Caco-2 (cell line): Measurements from ENCODE around the gene MARCHF6. TPM values are rescaled to one million over a fixed set of nuclear protein-coding genes. Genes with fewer than 3 reads are reported as not detected.
"Not testable (repeated sequence)": the region's sequence is repeated elsewhere in the genome, so short reads cannot be mapped to it uniquely, and the experiment has no call there.

Experiments used
- BruUV-seq: library from RNA; stranded (reverse); fragments of 400-500 nt; replicated peaks from 2 replicates; lab custom pipeline; 2021; lab: Mats Ljungman, UMichigan
- CTCF ChIA-PET: fragments of 300-600 bp; sonication (Branson Sonifier 250); formaldehyde crosslinking; loops from one replicate; lab custom pipeline; 2022; ENCODE audit warnings: antibody characterized with exemption; lab: Charles Lee
- POLR2A ChIA-PET: fragments of 300-600 bp; sonication (Branson Sonifier 250); formaldehyde crosslinking; loops from one replicate; lab custom pipeline; 2022; ENCODE audit warnings: antibody characterized with exemption; lab: Charles Lee
- DNase-seq, 2 experiments: peaks; one replicate each; pipeline versions ENCODE4 v3.0.0 to v3.0.0-alpha.2; 2020 to 2022
- H3K27me3 ChIP-seq: replicated peaks from 2 replicates; pipeline ENCODE4 v1.6.0; 2011; ENCODE audit warnings: low read length; ENCODE audit not compliant: control insufficient read depth, insufficient read depth
- H3K36me3 ChIP-seq: 2 replicates; pipeline ENCODE4 v1.5.1; 2011; ENCODE audit warnings: low read length; ENCODE audit not compliant: control insufficient read depth, insufficient read depth
- H3K4me1 ChIP-seq: fragments of 250-450 bp; sonication (Bioruptor Pico); 2 replicates; pipeline ENCODE4 v1.5.1; 2020; ENCODE audit warnings: mild to moderate bottlenecking
- H3K4me3 ChIP-seq: 2 replicates; pipeline ENCODE4 v1.5.1; 2011; ENCODE audit warnings: low read depth, mild to moderate bottlenecking, control low read depth, low read length
- H3K9me3 ChIP-seq: fragments of 250-450 bp; sonication (Bioruptor Pico); 2 replicates; pipeline ENCODE4 v1.5.1; 2020; ENCODE audit warnings: mild to moderate bottlenecking, moderate library complexity
- H3K27ac Mint-ChIP-seq: one replicate; pipeline ENCODE4 v1.8.0; 2022; ENCODE audit warnings: mixed read lengths; ENCODE audit not compliant: unreplicated experiment
- H3K27me3 Mint-ChIP-seq: one replicate; pipeline ENCODE4 v1.8.0; 2022; ENCODE audit warnings: mixed read lengths; ENCODE audit not compliant: insufficient read depth, unreplicated experiment
- H3K36me3 Mint-ChIP-seq: one replicate; pipeline ENCODE4 v1.8.0; 2022; ENCODE audit warnings: mild to moderate bottlenecking, mixed read lengths; ENCODE audit not compliant: insufficient read depth, unreplicated experiment
- H3K4me1 Mint-ChIP-seq: one replicate; pipeline ENCODE4 v1.8.0; 2022; ENCODE audit warnings: low read depth, mixed read lengths; ENCODE audit not compliant: unreplicated experiment
- H3K4me3 Mint-ChIP-seq: one replicate; pipeline ENCODE4 v1.8.0; 2022; ENCODE audit warnings: mild to moderate bottlenecking, moderate library complexity, mixed read lengths; ENCODE audit not compliant: unreplicated experiment
- H3K9me3 Mint-ChIP-seq: one replicate; pipeline ENCODE4 v1.8.0; 2022; ENCODE audit warnings: mixed read lengths; ENCODE audit not compliant: unreplicated experiment
- intact Hi-C: fragments of 100-400 bp; cut with micrococcal nuclease; formaldehyde crosslinking; loops from one replicate; pipeline ENCODE4 v1.10.0; 2022; ENCODE audit not compliant: unreplicated experiment
- total RNA-seq: library from RNA; stranded (reverse); gene quantifications from 2 replicates; pipeline ENCODE4 v1.2.3, GENCODE V29; 2022
- TF ChIP-seq, protein P1 (sequence below), 2 experiments: fragments of 200-600 bp in 1 of 2; IDR thresholded peaks; 1 replicate in 1 of 2; 2 replicates in 1 of 2; pipeline versions ENCODE4 v1.5.1 to v1.8.0; 2011 to 2022; ENCODE audit warnings: antibody characterized with exemption in 1 of 2, control low read depth in 1 of 2, inconsistent platforms in 1 of 2, low read depth in 1 of 2, low read length in 1 of 2, mild to moderate bottlenecking in 1 of 2, moderate library complexity in 1 of 2; ENCODE audit not compliant: insufficient read depth in 1 of 2, severe bottlenecking in 1 of 2, unreplicated experiment in 1 of 2

Gene MARCHF6
- total RNA-seq, 1 experiment from 2014 or later = 123 TPM

DNA sequence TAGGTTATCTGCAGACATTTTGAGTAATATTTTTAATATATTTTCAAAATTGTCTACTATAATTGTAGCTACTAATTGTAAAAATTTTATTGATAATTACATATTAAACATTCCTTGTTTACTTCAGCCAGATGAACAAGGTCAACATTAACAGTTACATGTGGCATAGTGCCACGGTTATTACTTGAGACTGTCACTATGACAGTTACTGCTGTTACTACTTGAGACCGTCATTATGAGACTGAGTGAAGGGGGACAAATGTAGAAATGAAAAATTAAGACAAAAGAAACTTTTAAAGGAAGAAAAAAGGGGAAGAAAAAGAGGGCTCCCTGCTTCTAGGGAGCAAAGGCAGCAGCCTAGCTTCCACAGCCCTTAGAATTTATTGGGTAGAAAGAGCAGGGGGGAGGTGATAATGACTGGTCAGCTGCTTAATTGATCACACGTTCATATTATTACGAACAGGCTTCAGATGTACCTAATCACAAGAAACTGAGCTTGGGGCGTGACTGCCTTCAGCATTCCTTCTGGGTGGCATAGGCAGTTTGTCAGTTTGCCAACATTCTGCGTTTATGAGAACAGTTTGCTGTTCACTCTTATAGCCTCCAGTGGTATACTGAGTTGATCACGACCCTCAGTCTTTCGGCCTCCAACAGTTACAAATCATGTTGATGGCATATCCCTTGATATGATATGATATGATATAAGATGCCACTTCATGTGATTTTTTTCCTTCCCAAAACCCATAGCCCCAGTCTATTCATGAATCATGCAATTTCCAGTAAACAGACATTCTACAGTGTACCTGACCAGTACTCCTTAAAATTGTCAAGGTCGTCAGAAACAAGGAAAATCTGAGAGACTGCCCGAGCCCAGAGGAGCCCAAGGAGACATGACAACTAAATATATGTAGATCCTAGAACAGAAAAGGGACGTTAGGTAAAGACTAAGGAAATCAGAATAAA is 13.1 kb downstream of the MARCHF6 start:
- ChIA-PET CTCF (no interaction called here), POLR2A (no interaction called here)

DNA sequence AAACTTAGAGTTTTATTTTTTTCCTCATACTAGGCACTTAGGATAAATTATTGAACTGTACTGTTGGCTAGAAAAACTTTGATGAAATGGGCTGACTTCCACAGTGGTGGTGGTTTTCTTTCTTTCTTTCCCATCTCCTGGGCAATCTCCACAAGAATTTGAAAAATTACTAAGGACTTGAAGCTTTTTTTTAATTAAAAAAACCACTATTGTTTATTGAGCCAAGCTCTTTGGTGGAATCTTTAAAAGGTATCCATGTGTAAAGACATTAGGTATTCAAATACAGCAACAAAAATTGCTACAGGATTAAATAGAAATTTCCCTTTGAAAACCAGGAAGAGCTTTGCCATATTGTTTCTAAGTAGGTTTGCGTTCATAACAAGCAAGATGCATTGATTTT is 14.1 kb downstream of the MARCHF6 start:
- Mint-ChIP-seq H3K27ac (no peak overlapping the region), H3K27me3 (no peaks in the 10 kb centered on the region), H3K36me3 (peaks cover 7% of the 10 kb centered on the region), H3K9me3 (no peaks in the 10 kb centered on the region), H3K4me1 (peaks cover 6% of the 10 kb centered on the region), H3K4me3 (no peak overlapping the region)
- H3K36me3 ChIP-seq = no peaks in the 10 kb centered on the region
- H3K4me3 ChIP-seq = no peak overlapping the region
- H3K27me3 ChIP-seq = no peaks in the 10 kb centered on the region
- H3K9me3 ChIP-seq = no peaks in the 10 kb centered on the region
- no peaks in the 10 kb centered on the region for H3K4me1 ChIP-seq
- ChIA-PET CTCF (no interaction called here), POLR2A (no interaction called here)
- BruUV-seq = no TSS peak
- intact Hi-C loops = no loop called here
- DNase-seq = no peak
- TF ChIP-seq, protein P1, sequence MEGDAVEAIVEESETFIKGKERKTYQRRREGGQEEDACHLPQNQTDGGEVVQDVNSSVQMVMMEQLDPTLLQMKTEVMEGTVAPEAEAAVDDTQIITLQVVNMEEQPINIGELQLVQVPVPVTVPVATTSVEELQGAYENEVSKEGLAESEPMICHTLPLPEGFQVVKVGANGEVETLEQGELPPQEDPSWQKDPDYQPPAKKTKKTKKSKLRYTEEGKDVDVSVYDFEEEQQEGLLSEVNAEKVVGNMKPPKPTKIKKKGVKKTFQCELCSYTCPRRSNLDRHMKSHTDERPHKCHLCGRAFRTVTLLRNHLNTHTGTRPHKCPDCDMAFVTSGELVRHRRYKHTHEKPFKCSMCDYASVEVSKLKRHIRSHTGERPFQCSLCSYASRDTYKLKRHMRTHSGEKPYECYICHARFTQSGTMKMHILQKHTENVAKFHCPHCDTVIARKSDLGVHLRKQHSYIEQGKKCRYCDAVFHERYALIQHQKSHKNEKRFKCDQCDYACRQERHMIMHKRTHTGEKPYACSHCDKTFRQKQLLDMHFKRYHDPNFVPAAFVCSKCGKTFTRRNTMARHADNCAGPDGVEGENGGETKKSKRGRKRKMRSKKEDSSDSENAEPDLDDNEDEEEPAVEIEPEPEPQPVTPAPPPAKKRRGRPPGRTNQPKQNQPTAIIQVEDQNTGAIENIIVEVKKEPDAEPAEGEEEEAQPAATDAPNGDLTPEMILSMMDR (IDR thresholded peaks at IDR 0.05; ENCODE audit: insufficient read depth in 1 of 2, low read depth in 1 of 2, low read length in 1 of 2, severe bottlenecking in 1 of 2, unreplicated experiment in 1 of 2) = no peak

More for the DNA sequence above, 13.1 kb downstream of the MARCHF6 start:
- H3K27me3 ChIP-seq = no peaks in the 10 kb centered on the region
- H3K36me3 ChIP-seq = no peaks in the 10 kb centered on the region
- no peak overlapping the region for H3K27ac Mint-ChIP-seq
- H3K9me3 Mint-ChIP-seq = no peaks in the 10 kb centered on the region
- peaks cover 6% of the 10 kb centered on the region for H3K4me1 Mint-ChIP-seq
- H3K4me3 Mint-ChIP-seq = no peak overlapping the region
- no peaks in the 10 kb centered on the region for H3K27me3 Mint-ChIP-seq
- DNase-seq = no peak
- H3K4me1 ChIP-seq = no peaks in the 10 kb centered on the region
- H3K36me3 Mint-ChIP-seq = peaks cover 7% of the 10 kb centered on the region
- intact Hi-C loops = no loop called here
- H3K4me3 ChIP-seq = no peak overlapping the region
- TF ChIP-seq, protein P1 (IDR thresholded peaks at IDR 0.05; ENCODE audit: insufficient read depth in 1 of 2, low read depth in 1 of 2, low read length in 1 of 2, severe bottlenecking in 1 of 2, unreplicated experiment in 1 of 2) = no peak
- no TSS peak for BruUV-seq
- H3K9me3 ChIP-seq = no peaks in the 10 kb centered on the region

GRCh38 chr5:10370931-10371330 is 17.4 kb downstream of the MARCHF6 start:
- TF ChIP-seq, protein P1 (IDR thresholded peaks at IDR 0.05; ENCODE audit: insufficient read depth in 1 of 2, low read depth in 1 of 2, low read length in 1 of 2, severe bottlenecking in 1 of 2, unreplicated experiment in 1 of 2) = no peak
- H3K4me3 Mint-ChIP-seq = no peak overlapping the region
- H3K9me3 ChIP-seq = no peaks in the 10 kb centered on the region
- no peak overlapping the region for H3K4me3 ChIP-seq
- ChIA-PET POLR2A (no interaction called here), CTCF (no interaction called here)
- peaks cover 7% of the 10 kb centered on the region for H3K4me1 Mint-ChIP-seq
- H3K27ac Mint-ChIP-seq = peak overlapping the region; percentile 16
- no peaks in the 10 kb centered on the region for H3K9me3 Mint-ChIP-seq
- BruUV-seq = no TSS peak
- no peaks in the 10 kb centered on the region; the same call in 1 of the 2 replicates for H3K36me3 ChIP-seq
- H3K27me3 Mint-ChIP-seq = no peaks in the 10 kb centered on the region
- H3K27me3 ChIP-seq = no peaks in the 10 kb centered on the region
- no peaks in the 10 kb centered on the region for H3K4me1 ChIP-seq
- no peak for DNase-seq
- peaks cover 7% of the 10 kb centered on the region for H3K36me3 Mint-ChIP-seq
- intact Hi-C loops = no loop called here

- H3K4me1 Mint-ChIP-seq = peaks cover 12% of the 10 kb centered on the region
- POLR2A ChIA-PET, H3K27me3 ChIP-seq, DNase-seq, H3K27me3 Mint-ChIP-seq, H3K4me3 ChIP-seq, H3K9me3 ChIP-seq, intact Hi-C loops, H3K9me3 Mint-ChIP-seq, CTCF ChIA-PET, H3K36me3 ChIP-seq, H3K4me1 ChIP-seq, BruUV-seq, H3K4me3 Mint-ChIP-seq: not testable (repeated sequence)
- peak overlapping the region; percentile 16 for H3K27ac Mint-ChIP-seq
- H3K36me3 Mint-ChIP-seq = peaks cover 11% of the 10 kb centered on the region
Measured at GRCh38 chr5:10371369-10371768, 17.9 kb downstream of the MARCHF6 start.
